Upper lobe of left lung (tissue), 6 donors: ENCODE data around the gene DRAM1. TPM values are rescaled to one million over a fixed set of nuclear protein-coding genes. Genes with fewer than 3 reads are reported as not detected.

Experiments
- ATAC-seq, 2 donors: fragments of 200-7000 bp; cut with Tn5 transposase; one replicate each; pipeline ENCODE4 v1.9.1; 2022; ENCODE audit warnings: mild to moderate bottlenecking in 2 of 2, moderate library complexity in 2 of 2; ENCODE audit not compliant: low FRiP score in 2 of 2
- DNase-seq, 2 donors: peaks; one replicate each; pipeline ENCODE4 v3.0.0-alpha.2; 2019 to 2020
- H3K27ac ChIP-seq, 4 donors: fragments of 200-600 bp; sonication (generic); one replicate each; pipeline ENCODE4 v1.5.1; 2016 to 2019
- H3K27me3 ChIP-seq, 4 donors: fragments of 200-600 bp; sonication (generic); one replicate each; pipeline ENCODE4 v1.5.1; 2017 to 2019
- H3K36me3 ChIP-seq, 4 donors: fragments of 200-600 bp; sonication (generic); one replicate each; pipeline ENCODE4 v1.5.1; 2016 to 2019
- H3K4me1 ChIP-seq, 4 donors: fragments of 200-600 bp; sonication (generic); one replicate each; pipeline ENCODE4 v1.5.1; 2018 to 2019
- H3K4me3 ChIP-seq, 4 donors: fragments of 200-600 bp; sonication (generic); one replicate each; pipeline ENCODE4 v1.5.1; 2017 to 2019; ENCODE audit warnings: mild to moderate bottlenecking in 2 of 4, moderate library complexity in 1 of 4
- H3K9me3 ChIP-seq, 4 donors: fragments of 200-600 bp; sonication (generic); one replicate each; pipeline ENCODE4 v1.5.1; 2018 to 2019
- EP300 ChIP-seq, 4 donors: sonication (generic); formaldehyde crosslinking; IDR thresholded peaks; one replicate each; pipeline ENCODE4 v1.5.1; 2017; ENCODE audit warnings: antibody characterized with exemption in 4 of 4, control low read depth in 2 of 4
- POLR2A ChIP-seq, 4 donors: fragments of 450-650 bp; IDR thresholded peaks; one replicate each; pipeline ENCODE4 v1.5.1; 2016 to 2017; ENCODE audit warnings: antibody characterized with exemption in 4 of 4, mild to moderate bottlenecking in 2 of 4
- POLR2AphosphoS5 ChIP-seq, 2 donors: sonication (generic); formaldehyde crosslinking; IDR thresholded peaks; one replicate each; pipeline ENCODE4 v1.5.1; 2017; ENCODE audit warnings: antibody characterized with exemption in 2 of 2
- whole genome bisulfite sequencing, 2 donors: methylation state at CpG; one replicate each; pipeline ENCODE4 v1.1.5; 2017 to 2018; 5-methylcytosine and 5-hydroxymethylcytosine counted together
- small RNA-seq, 4 donors: library from RNA; depleted of rRNA; stranded (forward); fragments of <200 nt; gene quantifications; one replicate each; pipeline ENCODE3, GENCODE V24; 2016
- total RNA-seq, 6 donors: library from RNA; depleted of rRNA in 4 of 6; stranded (reverse); fragments of >200 nt in 4 of 6; gene quantifications; one replicate each; pipeline versions ENCODE4 v1.1.0 to v1.2.1, GENCODE V29; 2016 to 2021
- TF ChIP-seq, protein P1 (sequence below), 6 experiments: fragments of 450-650 bp in 4 of 6; fragments of 200-600 bp in 2 of 6; sonication (generic) in 2 of 6; IDR thresholded peaks; one replicate each; pipeline ENCODE4 v1.5.1; 2016 to 2019; ENCODE audit warnings: antibody characterized with exemption in 6 of 6
- donor health status: DM: no; HTN: no; CAD: no; lungs with moderate emphysema.
- donor health status: DM: no; HTN: yes; CAD: no; lungs with severe emphysema.

Gene DRAM1
- total RNA-seq, 6 donors from 2014 or later: 28.9 to 203 (median 142) TPM

DNA sequence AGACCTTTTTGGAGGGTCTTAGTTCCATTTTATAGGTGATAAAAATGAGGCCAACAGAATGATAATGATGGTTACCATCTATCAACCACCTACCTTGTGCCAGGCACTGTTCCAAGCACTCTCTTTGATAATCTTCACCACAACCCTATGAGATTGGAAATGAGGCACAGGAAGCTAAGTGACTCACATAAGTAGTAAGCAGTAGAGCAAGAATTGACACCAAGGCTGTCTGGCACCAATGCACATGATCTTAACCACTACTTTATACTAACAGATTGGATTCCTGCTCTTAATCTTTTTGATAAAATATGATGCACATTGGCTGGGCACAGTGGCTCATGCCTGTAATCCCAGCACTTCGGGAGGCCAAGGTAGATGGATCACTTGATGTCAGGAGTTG lies 91.4 kb downstream of the DRAM1 start:
- Histone ChIP-seq H3K4me1 (no peaks in the 10 kb centered on the region), H3K27ac (no peak overlapping the region), H3K9me3 (no peaks in the 10 kb centered on the region), H3K4me3 (no peak overlapping the region), H3K27me3 (no peaks in the 10 kb centered on the region), H3K36me3 (no peaks in the 10 kb centered on the region)
- WGBS, 2 donors: 90 to 100% methylated on average over 1 of the region's 1 CpG
- DNase-seq: no peak
- TF ChIP-seq POLR2A (IDR thresholded peaks at IDR 0.05) (no peak), POLR2AphosphoS5 (IDR thresholded peaks at IDR 0.05) (no peak), EP300 (IDR thresholded peaks at IDR 0.05) (no peak)
- TF ChIP-seq, protein P1, sequence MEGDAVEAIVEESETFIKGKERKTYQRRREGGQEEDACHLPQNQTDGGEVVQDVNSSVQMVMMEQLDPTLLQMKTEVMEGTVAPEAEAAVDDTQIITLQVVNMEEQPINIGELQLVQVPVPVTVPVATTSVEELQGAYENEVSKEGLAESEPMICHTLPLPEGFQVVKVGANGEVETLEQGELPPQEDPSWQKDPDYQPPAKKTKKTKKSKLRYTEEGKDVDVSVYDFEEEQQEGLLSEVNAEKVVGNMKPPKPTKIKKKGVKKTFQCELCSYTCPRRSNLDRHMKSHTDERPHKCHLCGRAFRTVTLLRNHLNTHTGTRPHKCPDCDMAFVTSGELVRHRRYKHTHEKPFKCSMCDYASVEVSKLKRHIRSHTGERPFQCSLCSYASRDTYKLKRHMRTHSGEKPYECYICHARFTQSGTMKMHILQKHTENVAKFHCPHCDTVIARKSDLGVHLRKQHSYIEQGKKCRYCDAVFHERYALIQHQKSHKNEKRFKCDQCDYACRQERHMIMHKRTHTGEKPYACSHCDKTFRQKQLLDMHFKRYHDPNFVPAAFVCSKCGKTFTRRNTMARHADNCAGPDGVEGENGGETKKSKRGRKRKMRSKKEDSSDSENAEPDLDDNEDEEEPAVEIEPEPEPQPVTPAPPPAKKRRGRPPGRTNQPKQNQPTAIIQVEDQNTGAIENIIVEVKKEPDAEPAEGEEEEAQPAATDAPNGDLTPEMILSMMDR (IDR thresholded peaks at IDR 0.05): no peak
- no peak for ATAC-seq

Small RNAs within 50 kb of the gene (small RNA-seq; reads per million reads assigned to genes)
- gene RNA5SP369 (0 reads per million in 4 donors), gene RNU6-1183P (0 to 0.14 (median 0) reads per million in 4 donors)

Other genes starting within 250 kb of the DRAM1 start
- 100 to 1,000 TPM in 4 of 6 donors, 10 to 100 TPM in 2; 52.5 to 262 (median 113) TPM for gene CHPT1, start 179.9 kb upstream of the DRAM1 start, total RNA-seq
- gene SYCP3, start 138.1 kb upstream of the DRAM1 start, total RNA-seq: 1 to 10 TPM in 1 of 6 donors, under 1 TPM in 2, not detected in 3; 0.13 to 1.3 (median 0.30) TPM
- gene GNPTAB, start 46.6 kb upstream of the DRAM1 start, total RNA-seq: 10 to 100 TPM; 45.8 to 73.3 (median 57.5) TPM
- 100 to 1,000 TPM in 2 of 6 donors, 10 to 100 TPM in 4; 20.5 to 114 (median 46.5) TPM for gene WASHC3, start 184.4 kb downstream of the DRAM1 start, total RNA-seq
- 10 to 100 TPM in 4 of 6 donors, 1 to 10 TPM in 2; 2.8 to 17.9 (median 14.8) TPM for gene NUP37, start 242.5 kb downstream of the DRAM1 start, total RNA-seq
- gene PARPBP, start 242.6 kb downstream of the DRAM1 start, total RNA-seq: 1 to 10 TPM in 5 of 6 donors, not detected in 1; 1.2 to 3.8 (median 1.8) TPM